Ishikawa (cell line): ENCODE results near the gene KCNA2.

Experiments
- CEBPB ChIP-seq: IDR thresholded peaks from 2 replicates; pipeline ENCODE4 v1.6.1; 2012
- CREB1 ChIP-seq: IDR thresholded peaks from 2 replicates; pipeline ENCODE4 v1.6.1; 2012; ENCODE audit warnings: low read depth
- EGR1 ChIP-seq: IDR thresholded peaks from 2 replicates; pipeline ENCODE4 v1.6.1; 2012
- EP300 ChIP-seq: IDR thresholded peaks from 2 replicates; pipeline ENCODE4 v1.6.1; 2012; ENCODE audit warnings: borderline replicate concordance
- FOXM1 ChIP-seq: IDR thresholded peaks from 2 replicates; pipeline ENCODE4 v1.6.1; 2012; ENCODE audit warnings: low read depth, borderline replicate concordance
- RAD21 ChIP-seq: IDR thresholded peaks from 2 replicates; pipeline ENCODE4 v1.6.1; 2012; ENCODE audit warnings: low read depth
- TAF1 ChIP-seq: IDR thresholded peaks from 2 replicates; pipeline ENCODE4 v1.6.1; 2012; ENCODE audit warnings: low read depth, mild to moderate bottlenecking
- TEAD4 ChIP-seq: IDR thresholded peaks from 2 replicates; pipeline ENCODE4 v1.6.1; 2012
- YY1 ChIP-seq: IDR thresholded peaks from 2 replicates; pipeline ENCODE4 v1.6.1; 2012; ENCODE audit warnings: low read depth
- TF ChIP-seq, protein P1 (sequence below): IDR thresholded peaks from 2 replicates; pipeline ENCODE4 v1.6.1; 2012
- TF ChIP-seq, protein P2 (sequence below): IDR thresholded peaks from 2 replicates; pipeline ENCODE4 v1.6.1; 2012; ENCODE audit warnings: low read depth, mild to moderate bottlenecking
- TF ChIP-seq, protein P3 (sequence below): IDR thresholded peaks from 2 replicates; pipeline ENCODE4 v1.6.1; 2012

DNA sequence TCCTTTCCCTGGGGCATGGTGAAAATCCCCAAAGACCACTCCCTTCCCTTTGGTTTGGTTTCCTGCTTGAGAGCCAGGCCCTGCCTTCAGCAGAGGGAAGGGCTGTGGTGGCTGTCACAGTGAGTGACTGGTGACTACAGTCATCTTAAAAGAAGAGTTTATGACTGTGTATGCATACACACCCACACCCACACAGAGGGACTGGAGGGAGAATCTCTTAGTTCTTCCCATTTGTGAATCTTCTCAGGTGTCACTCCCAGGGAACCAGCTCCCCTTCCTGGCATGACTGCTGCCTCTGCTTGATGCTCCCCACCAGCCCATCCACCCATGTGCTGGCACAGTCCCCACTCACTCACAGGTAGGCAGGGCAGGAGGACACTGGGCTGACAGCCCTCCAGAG, 3.9 kb upstream of the KCNA2 start:
- TF ChIP-seq, protein P1, sequence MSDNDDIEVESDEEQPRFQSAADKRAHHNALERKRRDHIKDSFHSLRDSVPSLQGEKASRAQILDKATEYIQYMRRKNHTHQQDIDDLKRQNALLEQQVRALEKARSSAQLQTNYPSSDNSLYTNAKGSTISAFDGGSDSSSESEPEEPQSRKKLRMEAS, result no peak
- TF ChIP-seq CEBPB (no peak), TEAD4 (no peak), EGR1 (no peak), FOXM1 (no peak), TAF1 (no peak), EP300 (no peak), RAD21 (no peak), CREB1 (no peak), YY1 (no peak)
- TF ChIP-seq, protein P2, sequence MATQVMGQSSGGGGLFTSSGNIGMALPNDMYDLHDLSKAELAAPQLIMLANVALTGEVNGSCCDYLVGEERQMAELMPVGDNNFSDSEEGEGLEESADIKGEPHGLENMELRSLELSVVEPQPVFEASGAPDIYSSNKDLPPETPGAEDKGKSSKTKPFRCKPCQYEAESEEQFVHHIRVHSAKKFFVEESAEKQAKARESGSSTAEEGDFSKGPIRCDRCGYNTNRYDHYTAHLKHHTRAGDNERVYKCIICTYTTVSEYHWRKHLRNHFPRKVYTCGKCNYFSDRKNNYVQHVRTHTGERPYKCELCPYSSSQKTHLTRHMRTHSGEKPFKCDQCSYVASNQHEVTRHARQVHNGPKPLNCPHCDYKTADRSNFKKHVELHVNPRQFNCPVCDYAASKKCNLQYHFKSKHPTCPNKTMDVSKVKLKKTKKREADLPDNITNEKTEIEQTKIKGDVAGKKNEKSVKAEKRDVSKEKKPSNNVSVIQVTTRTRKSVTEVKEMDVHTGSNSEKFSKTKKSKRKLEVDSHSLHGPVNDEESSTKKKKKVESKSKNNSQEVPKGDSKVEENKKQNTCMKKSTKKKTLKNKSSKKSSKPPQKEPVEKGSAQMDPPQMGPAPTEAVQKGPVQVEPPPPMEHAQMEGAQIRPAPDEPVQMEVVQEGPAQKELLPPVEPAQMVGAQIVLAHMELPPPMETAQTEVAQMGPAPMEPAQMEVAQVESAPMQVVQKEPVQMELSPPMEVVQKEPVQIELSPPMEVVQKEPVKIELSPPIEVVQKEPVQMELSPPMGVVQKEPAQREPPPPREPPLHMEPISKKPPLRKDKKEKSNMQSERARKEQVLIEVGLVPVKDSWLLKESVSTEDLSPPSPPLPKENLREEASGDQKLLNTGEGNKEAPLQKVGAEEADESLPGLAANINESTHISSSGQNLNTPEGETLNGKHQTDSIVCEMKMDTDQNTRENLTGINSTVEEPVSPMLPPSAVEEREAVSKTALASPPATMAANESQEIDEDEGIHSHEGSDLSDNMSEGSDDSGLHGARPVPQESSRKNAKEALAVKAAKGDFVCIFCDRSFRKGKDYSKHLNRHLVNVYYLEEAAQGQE, result no peak
- TF ChIP-seq, protein P3, sequence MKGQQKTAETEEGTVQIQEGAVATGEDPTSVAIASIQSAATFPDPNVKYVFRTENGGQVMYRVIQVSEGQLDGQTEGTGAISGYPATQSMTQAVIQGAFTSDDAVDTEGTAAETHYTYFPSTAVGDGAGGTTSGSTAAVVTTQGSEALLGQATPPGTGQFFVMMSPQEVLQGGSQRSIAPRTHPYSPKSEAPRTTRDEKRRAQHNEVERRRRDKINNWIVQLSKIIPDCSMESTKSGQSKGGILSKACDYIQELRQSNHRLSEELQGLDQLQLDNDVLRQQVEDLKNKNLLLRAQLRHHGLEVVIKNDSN, result no peak
